Heart left ventricle (tissue), 13 donors: ENCODE measurements around the gene STK24.

Experiments
- POLR2A ChIP-seq, 2 donors: fragments of 450-650 bp; IDR thresholded peaks; one replicate each; pipeline ENCODE4 v1.6.1; 2017; ENCODE audit warnings: antibody characterized with exemption in 2 of 2, mild to moderate bottlenecking in 2 of 2, moderate library complexity in 2 of 2
- TF ChIP-seq, protein P1 (sequence below), 12 donors: fragments of 200-600 bp; sonication (generic) in 4 of 12; IDR thresholded peaks; one replicate each; pipeline versions ENCODE4 v1.5.0 to v1.8.0; 2018 to 2022; ENCODE audit warnings: antibody characterized with exemption in 12 of 12, mild to moderate bottlenecking in 5 of 12
- donor health status: ischemic (EF 13 %, LVEDD 7.1; RV severe dilation, severe dysfunction).
- donor health status: DM: no; HTN: yes; CAD: no.
- donor health status: DM: no; HTN: no; CAD: no.
- donor health status: ischemic (EF 25% LVEDD 6.9; RV normal size, moderate dysfunction).
- donor health status: ischemic (EF 25% LVEDD 5.7; RV mildly dilated, moderate dysfunction).
- donor health status: ischemic (EF 35%, LVEDD 5.7; RV mildly dilated, moderate dysfunction).
- donor health status: nonischemic (EF 11% LVEDD 7.7; RV severe dilation, severe dysfunction).
- donor health status: DM: yes; HTN: yes; CAD: no.
- donor health status: PGD.
- donor health status: ischemic (EF 29% LVEDD 5.4; RV normal size, mild dysfunction).
- donor health status: nonischemic (EF 23%, LVEDD 6.1; RV moderate dilation, normal function).

DNA sequence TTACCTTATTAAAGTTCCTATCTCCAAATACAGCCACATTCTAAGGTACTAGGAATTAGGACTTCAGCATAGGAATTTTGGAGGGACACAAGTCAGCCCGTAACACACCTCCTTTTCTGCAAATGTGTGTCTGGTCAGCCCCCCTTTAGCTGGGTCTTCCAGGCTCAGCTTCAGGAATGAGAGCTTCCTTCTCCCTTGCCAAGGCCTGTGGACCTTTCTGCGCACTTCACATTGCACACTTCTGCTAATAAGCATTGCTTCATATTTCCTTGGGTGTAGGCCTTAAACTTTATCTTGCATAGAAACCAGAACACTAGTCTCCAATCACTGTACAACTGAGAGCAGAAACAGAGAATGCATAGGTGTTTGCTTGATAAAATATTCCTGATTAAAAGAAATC is 4.5 kb upstream of the STK24 start:
- TF ChIP-seq, protein P1, sequence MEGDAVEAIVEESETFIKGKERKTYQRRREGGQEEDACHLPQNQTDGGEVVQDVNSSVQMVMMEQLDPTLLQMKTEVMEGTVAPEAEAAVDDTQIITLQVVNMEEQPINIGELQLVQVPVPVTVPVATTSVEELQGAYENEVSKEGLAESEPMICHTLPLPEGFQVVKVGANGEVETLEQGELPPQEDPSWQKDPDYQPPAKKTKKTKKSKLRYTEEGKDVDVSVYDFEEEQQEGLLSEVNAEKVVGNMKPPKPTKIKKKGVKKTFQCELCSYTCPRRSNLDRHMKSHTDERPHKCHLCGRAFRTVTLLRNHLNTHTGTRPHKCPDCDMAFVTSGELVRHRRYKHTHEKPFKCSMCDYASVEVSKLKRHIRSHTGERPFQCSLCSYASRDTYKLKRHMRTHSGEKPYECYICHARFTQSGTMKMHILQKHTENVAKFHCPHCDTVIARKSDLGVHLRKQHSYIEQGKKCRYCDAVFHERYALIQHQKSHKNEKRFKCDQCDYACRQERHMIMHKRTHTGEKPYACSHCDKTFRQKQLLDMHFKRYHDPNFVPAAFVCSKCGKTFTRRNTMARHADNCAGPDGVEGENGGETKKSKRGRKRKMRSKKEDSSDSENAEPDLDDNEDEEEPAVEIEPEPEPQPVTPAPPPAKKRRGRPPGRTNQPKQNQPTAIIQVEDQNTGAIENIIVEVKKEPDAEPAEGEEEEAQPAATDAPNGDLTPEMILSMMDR (IDR thresholded peaks at IDR 0.05): no peak
- TF ChIP-seq POLR2A (IDR thresholded peaks at IDR 0.05): no peak
